Heart right ventricle (tissue), 16 donors: Measurements from ENCODE around the gene HS1BP3. TPM values are rescaled to one million over a fixed set of nuclear protein-coding genes. Genes with fewer than 3 reads are reported as not detected.

ENCODE experiments used
- ATAC-seq, 8 donors: fragments of 200-7000 bp; cut with Tn5 transposase; one replicate each; pipeline ENCODE4 v1.9.1; 2020; ENCODE audit warnings: mild to moderate bottlenecking in 8 of 8, moderate library complexity in 8 of 8, moderate number of reproducible peaks in 1 of 8
- DNase-seq, 2 donors: peaks; one replicate each; pipeline ENCODE4 v3.0.0-alpha.2; 2020
- H3K27ac ChIP-seq, 10 donors: fragments of 200-600 bp; sonication (generic) in 2 of 10; one replicate each; pipeline versions ENCODE4 v1.5.0 to v1.8.0; 2020 to 2022; ENCODE audit warnings: mild to moderate bottlenecking in 3 of 10
- H3K27me3 ChIP-seq, 7 donors: fragments of 200-600 bp; one replicate each; pipeline ENCODE4 v1.8.0; 2021 to 2022; ENCODE audit warnings: mild to moderate bottlenecking in 2 of 7
- H3K36me3 ChIP-seq, 9 donors: fragments of 200-600 bp; sonication (generic) in 1 of 9; one replicate each; pipeline versions ENCODE4 v1.5.0 to v1.8.0; 2020 to 2022; ENCODE audit warnings: mild to moderate bottlenecking in 2 of 9
- H3K4me1 ChIP-seq, 9 donors: fragments of 200-600 bp; sonication (generic) in 1 of 9; one replicate each; pipeline versions ENCODE4 v1.5.0 to v1.8.0; 2020 to 2022; ENCODE audit warnings: mild to moderate bottlenecking in 4 of 9
- H3K4me3 ChIP-seq, 10 donors: fragments of 200-600 bp; sonication (generic) in 2 of 10; one replicate each; pipeline versions ENCODE4 v1.5.0 to v1.8.0; 2020 to 2022; ENCODE audit warnings: mild to moderate bottlenecking in 7 of 10, moderate library complexity in 2 of 10
- H3K9me3 ChIP-seq, 11 donors: fragments of 200-600 bp in 10 of 11; sonication (generic) in 2 of 11; one replicate each; pipeline versions ENCODE4 v1.5.0 to v1.8.0; 2013 to 2022; ENCODE audit warnings: mild to moderate bottlenecking in 2 of 11, control low read depth in 1 of 11, moderate library complexity in 1 of 11
- CTCF ChIP-seq, 9 donors: fragments of 200-600 bp; sonication (generic) in 2 of 9; IDR thresholded peaks; one replicate each; pipeline versions ENCODE4 v1.5.0 to v1.8.0; 2021 to 2022; ENCODE audit warnings: antibody characterized with exemption in 9 of 9, mild to moderate bottlenecking in 5 of 9, moderate library complexity in 1 of 9
- WGBS, 2 donors: extraction: QIAGEN DNeasy Blood & Tissue Kit; methylation state at CpG; one replicate each; pipeline ENCODE4 v1.1.7; 2013; ENCODE audit warnings: inconsistent platforms in 1 of 2; 5-methylcytosine and 5-hydroxymethylcytosine counted together
- intact Hi-C, 10 donors: fragments of 100-400 bp; cut with DNase I; formaldehyde crosslinking; loops; one replicate each; pipeline versions ENCODE4 v1.11.1 to v1.14.2; 2022
- polyA plus RNA-seq, 2 donors: library from polyadenylated mRNA; stranded (reverse); fragments of 200-250 nt; gene quantifications; one replicate each; pipeline ENCODE4 v1.2.3, GENCODE V29; 2013
- total RNA-seq, 10 donors: library from RNA; stranded (reverse); fragmentation: NEBNext Ultra II Directional in 3 of 10; extraction: Animal tissue kit (Norgen Biotek cat#: 25700) in 3 of 10; gene quantifications; one replicate each; pipeline versions ENCODE4 v1.2.1 to v1.2.4, GENCODE V29; 2021 to 2023
- donor health status: Arrhythmogenic right ventricular cardiomyopathy.
- donor health status: ischemic (EF 13 %, LVEDD 7.1; RV severe dilation, severe dysfunction).
- donor health status: healthy with polysubstance abuse.
- donor health status: DM: no; HTN: yes; CAD: no.
- donor health status: DM: no; HTN: no; CAD: no.
- donor health status: ischemic (EF 25% LVEDD 6.9; RV normal size, moderate dysfunction).
- donor health status: ischemic (EF 25% LVEDD 5.7; RV mildly dilated, moderate dysfunction).
- donor health status: healthy.
- donor health status: DM: yes; HTN: yes; CAD: no.
- donor health status: Ischemic cardiomyopathy.
- donor health status: ischemic (EF 35%, LVEDD 5.7; RV mildly dilated, moderate dysfunction).
- donor health status: nonischemic (EF 11% LVEDD 7.7; RV severe dilation, severe dysfunction).
- donor health status: DM: yes; HTN: yes; CAD: no.
- donor health status: PGD.
- donor health status: ischemic (EF 29% LVEDD 5.4; RV normal size, mild dysfunction).
- donor health status: nonischemic (EF 23%, LVEDD 6.1; RV moderate dilation, normal function).

The HS1BP3 gene
- total and polyA plus RNA-seq, 12 donors = 11.3 to 26.3 (median 16.5) TPM

GRCh38 chr2:20588918-20589871 lies 61.7 kb downstream of the HS1BP3 start:
- no peak for TF ChIP-seq CTCF (IDR thresholded peaks at IDR 0.05)
- Histone ChIP-seq H3K4me3 (no peak overlapping the region), H3K27ac (peak overlapping the region in 3 of 10 donors; percentile 5 to 60 (median 12)), H3K9me3 (no peaks in the 10 kb centered on the region), H3K27me3 (no peaks in the 10 kb centered on the region), H3K4me1 (peaks cover 26 to 91% (median 75%) of the 10 kb centered on the region in 9 donors), H3K36me3 (no peaks in the 10 kb centered on the region)
- DNase-seq (peak in 1 of 2 donors; percentile 7), ATAC-seq (no peak)
- 74 to 75% methylated on average over 11 of the region's 11 CpGs for WGBS, 2 donors
- intact Hi-C loops = no loop called here

- no peaks in the 10 kb centered on the region for H3K27me3 ChIP-seq
- peak in 3 of 8 donors; percentile 18 to 38 (median 27) for ATAC-seq
- 65 to 78% methylated on average over 22 of the region's 22 CpGs for WGBS, 2 donors
- H3K4me1 ChIP-seq = peaks cover 26 to 83% (median 61%) of the 10 kb centered on the region in 9 donors
- H3K27ac ChIP-seq = peak overlapping the region in 8 of 10 donors; percentile 31 to 69 (median 52)
- peaks cover 0 to 11% (median 7%) of the 10 kb centered on the region in 11 donors for H3K9me3 ChIP-seq
- no peak overlapping the region for H3K4me3 ChIP-seq
- intact Hi-C loops = no loop called here
- H3K36me3 ChIP-seq = no peaks in the 10 kb centered on the region
- DNase-seq = peak in 1 of 2 donors; percentile 14
- no peak for TF ChIP-seq CTCF (IDR thresholded peaks at IDR 0.05)
Observed at GRCh38 chr2:20585710-20586594, 64.9 kb downstream of the HS1BP3 start.

GRCh38 chr2:20585359-20585709 lies 65.6 kb downstream of the HS1BP3 start:
- 68 to 78% methylated on average over 5 of the region's 5 CpGs for WGBS, 2 donors

More at GRCh38 chr2:20585359-20585709, 65.6 kb downstream of the HS1BP3 start:
- TF ChIP-seq CTCF (IDR thresholded peaks at IDR 0.05) = no peak
- Histone ChIP-seq H3K36me3 (no peaks in the 10 kb centered on the region), H3K27me3 (no peaks in the 10 kb centered on the region), H3K4me1 (peaks cover 19 to 83% (median 56%) of the 10 kb centered on the region in 9 donors), H3K4me3 (no peak overlapping the region), H3K27ac (peak overlapping the region in 7 of 10 donors; percentile 26 to 69 (median 64)), H3K9me3 (peaks cover 0 to 11% (median 7%) of the 10 kb centered on the region in 11 donors)
- intact Hi-C loops = no loop called here
- no peak for ATAC-seq
- DNase-seq = no peak
